Heart left ventricle (tissue), 16 donors: ENCODE results near the gene NARS2. TPM values are rescaled to one million over a fixed set of nuclear protein-coding genes. Genes with fewer than 3 reads are reported as not detected.

Source experiments
- ATAC-seq, 4 donors: fragments of 200-7000 bp; cut with Tn5 transposase; one replicate each; pipeline ENCODE4 v1.9.1; 2020 to 2022; ENCODE audit warnings: moderate library complexity in 4 of 4, mild to moderate bottlenecking in 3 of 4, moderate number of reproducible peaks in 1 of 4
- DNase-seq, 5 donors: peaks; one replicate each; pipeline ENCODE4 v3.0.0-alpha.2; 2020
- H3K27ac ChIP-seq, 12 donors: fragments of 200-600 bp; sonication (generic) in 4 of 12; one replicate each; pipeline versions ENCODE4 v1.5.0 to v1.8.0; 2016 to 2022; ENCODE audit warnings: mild to moderate bottlenecking in 2 of 12
- H3K27me3 ChIP-seq, 9 donors: fragments of 200-600 bp; sonication (generic) in 2 of 9; one replicate each; pipeline versions ENCODE4 v1.5.1 to v1.8.0; 2016 to 2022; ENCODE audit warnings: mild to moderate bottlenecking in 3 of 9
- H3K36me3 ChIP-seq, 9 donors: fragments of 200-600 bp; sonication (generic) in 2 of 9; one replicate each; pipeline versions ENCODE4 v1.5.0 to v1.8.0; 2018 to 2022; ENCODE audit warnings: mild to moderate bottlenecking in 2 of 9
- H3K4me1 ChIP-seq, 12 donors: fragments of 200-600 bp; sonication (generic) in 4 of 12; one replicate each; pipeline versions ENCODE4 v1.5.0 to v1.8.0; 2016 to 2022; ENCODE audit warnings: mild to moderate bottlenecking in 3 of 12
- H3K4me3 ChIP-seq, 12 donors: fragments of 200-600 bp; sonication (generic) in 4 of 12; one replicate each; pipeline versions ENCODE4 v1.5.0 to v1.8.0; 2017 to 2022; ENCODE audit warnings: mild to moderate bottlenecking in 9 of 12, moderate library complexity in 4 of 12
- H3K9me3 ChIP-seq, 12 donors: fragments of 200-600 bp; sonication (generic) in 4 of 12; one replicate each; pipeline versions ENCODE4 v1.5.0 to v1.8.0; 2016 to 2022; ENCODE audit warnings: mild to moderate bottlenecking in 1 of 12
- POLR2A ChIP-seq, 2 donors: fragments of 450-650 bp; IDR thresholded peaks; one replicate each; pipeline ENCODE4 v1.6.1; 2017; ENCODE audit warnings: antibody characterized with exemption in 2 of 2, mild to moderate bottlenecking in 2 of 2, moderate library complexity in 2 of 2
- WGBS, 4 donors: extraction: QIAGEN DNeasy Blood & Tissue Kit in 2 of 4; methylation state at CpG; one replicate each; pipeline versions ENCODE4 v1.1.5 to v1.1.7; 2013 to 2018; 5-methylcytosine and 5-hydroxymethylcytosine counted together
- intact Hi-C, 10 donors: fragments of 100-400 bp; cut with DNase I; formaldehyde crosslinking; loops; one replicate each; pipeline versions ENCODE4 v1.11.1 to v1.14.2; 2022
- polyA plus RNA-seq, 2 donors: library from polyadenylated mRNA; stranded (reverse); fragments of 200-250 nt; gene quantifications; one replicate each; pipeline ENCODE4 v1.2.3, GENCODE V29; 2013
- total RNA-seq, 9 donors: library from RNA; depleted of rRNA in 2 of 9; stranded (reverse); fragments of >200 nt in 2 of 9; fragmentation: NEBNext Ultra II Directional in 3 of 9; extraction: Animal tissue kit (Norgen Biotek cat#: 25700) in 3 of 9; gene quantifications; one replicate each; pipeline versions ENCODE4 v1.1.0 to v1.2.4, GENCODE V29; 2016 to 2023
- TF ChIP-seq, protein P1 (sequence below), 12 donors: fragments of 200-600 bp; sonication (generic) in 4 of 12; IDR thresholded peaks; one replicate each; pipeline versions ENCODE4 v1.5.0 to v1.8.0; 2018 to 2022; ENCODE audit warnings: antibody characterized with exemption in 12 of 12, mild to moderate bottlenecking in 5 of 12
- donor health status: ischemic (EF 13 %, LVEDD 7.1; RV severe dilation, severe dysfunction).
- donor health status: healthy with polysubstance abuse.
- donor health status: DM: no; HTN: yes; CAD: no.
- donor health status: DM: no; HTN: no; CAD: no.
- donor health status: ischemic (EF 25% LVEDD 6.9; RV normal size, moderate dysfunction).
- donor health status: ischemic (EF 25% LVEDD 5.7; RV mildly dilated, moderate dysfunction).
- donor health status: healthy.
- donor health status: DM: yes; HTN: yes; CAD: no.
- donor health status: ischemic (EF 35%, LVEDD 5.7; RV mildly dilated, moderate dysfunction).
- donor health status: nonischemic (EF 11% LVEDD 7.7; RV severe dilation, severe dysfunction).
- donor health status: DM: yes; HTN: yes; CAD: no.
- donor health status: PGD.
- donor health status: ischemic (EF 29% LVEDD 5.4; RV normal size, mild dysfunction).
- donor health status: nonischemic (EF 23%, LVEDD 6.1; RV moderate dilation, normal function).

Gene NARS2
- total and polyA plus RNA-seq, 11 donors = 9.9 to 23.2 (median 15.8) TPM

DNA sequence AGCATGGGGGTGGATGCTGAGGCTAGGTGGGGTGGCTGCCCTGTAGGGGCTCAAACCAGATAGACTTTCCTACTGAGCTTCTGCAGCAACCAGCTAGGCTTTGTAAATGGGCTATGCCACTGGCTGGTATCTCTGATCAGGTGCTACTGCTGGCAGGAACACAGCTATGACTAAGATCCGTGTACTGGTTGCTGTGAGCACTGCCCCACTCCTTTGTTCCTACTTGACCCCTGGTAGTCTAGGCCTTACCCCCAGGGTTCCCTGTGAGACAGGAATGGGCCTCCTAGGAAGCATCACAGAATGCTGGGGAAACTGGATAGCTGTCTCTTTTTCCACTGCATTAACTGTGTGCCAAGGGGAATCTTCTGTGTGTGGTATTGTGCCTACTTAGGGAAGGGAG lies 98.6 kb downstream of the NARS2 start:
- TF ChIP-seq POLR2A (IDR thresholded peaks at IDR 0.05) = no peak
- TF ChIP-seq, protein P1, sequence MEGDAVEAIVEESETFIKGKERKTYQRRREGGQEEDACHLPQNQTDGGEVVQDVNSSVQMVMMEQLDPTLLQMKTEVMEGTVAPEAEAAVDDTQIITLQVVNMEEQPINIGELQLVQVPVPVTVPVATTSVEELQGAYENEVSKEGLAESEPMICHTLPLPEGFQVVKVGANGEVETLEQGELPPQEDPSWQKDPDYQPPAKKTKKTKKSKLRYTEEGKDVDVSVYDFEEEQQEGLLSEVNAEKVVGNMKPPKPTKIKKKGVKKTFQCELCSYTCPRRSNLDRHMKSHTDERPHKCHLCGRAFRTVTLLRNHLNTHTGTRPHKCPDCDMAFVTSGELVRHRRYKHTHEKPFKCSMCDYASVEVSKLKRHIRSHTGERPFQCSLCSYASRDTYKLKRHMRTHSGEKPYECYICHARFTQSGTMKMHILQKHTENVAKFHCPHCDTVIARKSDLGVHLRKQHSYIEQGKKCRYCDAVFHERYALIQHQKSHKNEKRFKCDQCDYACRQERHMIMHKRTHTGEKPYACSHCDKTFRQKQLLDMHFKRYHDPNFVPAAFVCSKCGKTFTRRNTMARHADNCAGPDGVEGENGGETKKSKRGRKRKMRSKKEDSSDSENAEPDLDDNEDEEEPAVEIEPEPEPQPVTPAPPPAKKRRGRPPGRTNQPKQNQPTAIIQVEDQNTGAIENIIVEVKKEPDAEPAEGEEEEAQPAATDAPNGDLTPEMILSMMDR (IDR thresholded peaks at IDR 0.05) = no peak
- peaks cover 0 to 8% (median 0%) of the 10 kb centered on the region in 12 donors for H3K4me1 ChIP-seq
- no peaks in the 10 kb centered on the region for H3K9me3 ChIP-seq
- intact Hi-C loops = no loop called here
- peak; percentile 55 to 78 (median 64) for ATAC-seq
- H3K4me3 ChIP-seq = no peak overlapping the region
- DNase-seq = no peak
- no peaks in the 10 kb centered on the region for H3K27me3 ChIP-seq
- no peak overlapping the region for H3K27ac ChIP-seq
- peaks cover 0 to 16% (median 0%) of the 10 kb centered on the region in 9 donors for H3K36me3 ChIP-seq
- 33 to 61% (median 43%) methylated on average over 1 of the region's 1 CpG for WGBS, 4 donors

DNA sequence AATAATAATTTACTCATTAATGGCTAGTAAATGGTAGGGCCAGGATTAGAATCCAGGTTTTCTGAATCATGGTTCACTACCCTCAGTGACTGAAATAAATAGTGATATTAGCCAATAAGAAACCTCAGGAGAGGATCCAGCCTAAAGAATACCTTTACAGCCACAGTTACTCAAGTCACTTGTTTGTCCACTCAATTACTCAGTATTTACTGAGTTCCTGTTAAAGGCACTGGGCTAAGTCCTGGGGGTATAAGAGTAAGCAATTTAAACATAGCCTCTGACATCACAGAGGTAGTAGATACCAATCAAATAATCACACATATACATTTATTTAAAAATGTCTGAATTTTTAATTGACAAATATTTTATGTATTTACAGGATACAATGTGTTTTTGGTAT lies 100.2 kb downstream of the NARS2 start:
- Histone ChIP-seq H3K27ac (no peak overlapping the region), H3K9me3 (no peaks in the 10 kb centered on the region), H3K4me1 (peaks cover 0 to 8% (median 0%) of the 10 kb centered on the region in 12 donors), H3K4me3 (no peak overlapping the region), H3K36me3 (peaks cover 0 to 14% (median 0%) of the 10 kb centered on the region in 9 donors), H3K27me3 (no peaks in the 10 kb centered on the region)
- no peak for ATAC-seq
- intact Hi-C loops = no loop called here
- no peak for DNase-seq
- TF ChIP-seq POLR2A (IDR thresholded peaks at IDR 0.05) = no peak
- TF ChIP-seq, protein P1 (IDR thresholded peaks at IDR 0.05) = no peak

DNA sequence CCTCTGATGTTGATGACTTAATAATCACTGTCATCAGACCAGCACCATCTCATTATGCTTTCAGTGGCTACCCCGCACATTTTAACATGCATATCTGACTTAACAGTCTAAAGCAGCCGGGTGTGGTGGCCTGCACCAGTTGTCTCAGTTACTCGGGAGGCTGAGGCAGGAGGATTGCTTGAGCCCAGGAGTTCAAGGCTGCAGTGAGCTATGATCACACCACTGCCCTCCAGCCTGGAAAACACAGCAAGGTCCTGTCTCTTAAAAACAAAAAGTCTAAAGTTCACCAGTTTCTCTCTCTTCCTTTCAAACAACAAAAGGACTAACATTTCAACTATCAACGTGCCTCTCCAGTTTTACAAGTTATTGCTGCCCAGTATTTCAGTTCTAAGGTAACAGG lies 101.8 kb downstream of the NARS2 start:
- ATAC-seq = no peak
- no peaks in the 10 kb centered on the region for H3K27me3 ChIP-seq
- WGBS, 4 donors = 96 to 99% (median 98%) methylated on average over 4 of the region's 4 CpGs
- H3K4me1 ChIP-seq = peaks cover 0 to 8% (median 0%) of the 10 kb centered on the region in 12 donors
- peaks cover 0 to 9% (median 0%) of the 10 kb centered on the region in 9 donors for H3K36me3 ChIP-seq
- no peak overlapping the region for H3K27ac ChIP-seq
- no peaks in the 10 kb centered on the region for H3K9me3 ChIP-seq
- no peak for DNase-seq
- no peak overlapping the region for H3K4me3 ChIP-seq
- intact Hi-C loops = no loop called here
- TF ChIP-seq POLR2A (IDR thresholded peaks at IDR 0.05) = no peak
- TF ChIP-seq, protein P1 (IDR thresholded peaks at IDR 0.05) = no peak

DNA sequence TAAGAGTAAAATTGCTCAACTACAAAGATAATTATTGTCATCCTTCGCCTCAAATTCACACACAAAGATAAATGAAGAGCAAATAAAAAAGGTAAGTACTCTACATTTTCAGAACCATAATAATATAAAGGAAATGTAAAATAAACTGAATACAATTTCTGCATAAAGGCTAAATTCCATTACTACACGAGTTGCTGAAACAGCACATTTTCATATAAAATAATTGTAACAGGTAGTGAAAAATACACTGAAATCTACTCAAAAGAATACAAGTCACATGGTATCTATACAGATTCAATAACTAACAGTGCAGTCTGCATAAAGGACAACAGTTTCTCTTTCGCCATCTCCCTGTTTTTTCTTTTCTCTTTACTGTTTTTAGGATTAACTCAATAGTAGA lies 102.3 kb downstream of the NARS2 start:
- no peaks in the 10 kb centered on the region for H3K27me3 ChIP-seq
- no peak overlapping the region for H3K4me3 ChIP-seq
- peaks cover 0 to 8% (median 0%) of the 10 kb centered on the region in 12 donors for H3K4me1 ChIP-seq
- ATAC-seq (no peak), DNase-seq (no peak)
- no peak overlapping the region for H3K27ac ChIP-seq
- WGBS, 4 donors = 96 to 98% (median 96%) methylated on average over 3 of the region's 3 CpGs
- H3K9me3 ChIP-seq = no peaks in the 10 kb centered on the region
- TF ChIP-seq, protein P1 (IDR thresholded peaks at IDR 0.05) = no peak
- TF ChIP-seq POLR2A (IDR thresholded peaks at IDR 0.05) = no peak
- intact Hi-C loops = no loop called here
- peaks cover 0 to 8% (median 0%) of the 10 kb centered on the region in 9 donors for H3K36me3 ChIP-seq
